ENCODE results near the gene KCNQ1OT1. TPM values are rescaled to one million over a fixed set of nuclear protein-coding genes. Genes with fewer than 3 reads are reported as not detected.

The KCNQ1OT1 gene
- total and polyA plus RNA-seq, 2 of the 4 experiments (the other 2 are of a cell fraction) = 0.14 to 2.0 TPM

- Histone ChIP-seq H4K5ac (ENCODE audit: low read depth, low read length) (no peak overlapping the region), H3K4me2 (ENCODE audit: low read depth, low read length) (no peak overlapping the region), H3K27ac (ENCODE audit: insufficient read depth, low read length) (no peak overlapping the region), H2BK120ac (ENCODE audit: low read depth, low read length) (no peak overlapping the region), H4K91ac (ENCODE audit: insufficient read depth, low read depth, low read length) (no peak overlapping the region), H4K8ac (ENCODE audit: low read depth in 2 of 2, low read length in 2 of 2) (no peak overlapping the region), H2AK9ac (replicated peaks; ENCODE audit: low read depth, low read length, poor library complexity) (no peak overlapping the region), H3K14ac (replicated peaks; ENCODE audit: low read depth, low read length) (no peak overlapping the region), H3K9me1 (ENCODE audit: insufficient read depth, low read length) (no peaks in the 10 kb centered on the region), H2BK15ac (ENCODE audit: low read depth, low read length) (no peak overlapping the region), H3K18ac (ENCODE audit: low read depth, low read length) (no peak overlapping the region), H3K9me3 (ENCODE audit: control insufficient read depth, insufficient read depth, low read length) (peaks cover 73% of the 10 kb centered on the region), H2BK20ac (ENCODE audit: low read depth, low read length) (no peak overlapping the region), H3K4me1 (ENCODE audit: control insufficient read depth, insufficient read depth, low read length) (no peaks in the 10 kb centered on the region), H3K27me3 (ENCODE audit: control insufficient read depth, insufficient read depth, low read length) (peaks cover 13% of the 10 kb centered on the region; the same call in 1 of the 2 replicates), H3K23ac (ENCODE audit: low read depth, low read length) (no peak overlapping the region), H2AK5ac (ENCODE audit: low read depth, low read length) (no peak overlapping the region), H2AFZ (replicated peaks; ENCODE audit: low read length, poor library complexity) (no peak overlapping the region), H3K9ac (ENCODE audit: low read depth, low read length) (no peak overlapping the region), H2BK5ac (ENCODE audit: low read depth, low read length, poor library complexity, severe bottlenecking) (no peak overlapping the region), H3K79me1 (ENCODE audit: low read depth in 1 of 2, low read length in 2 of 2) (peaks cover 0 to 3% of the 10 kb centered on the region in 2 experiments; a peak in 1 of 4 replicates), H4K20me1 (ENCODE audit: insufficient read depth, low read length) (no peaks in the 10 kb centered on the region; the same call in 1 of the 2 replicates), H3K4ac (ENCODE audit: low read depth, low read length) (no peak overlapping the region), H3K4me3 (ENCODE audit: insufficient read depth, low read depth, low read length) (no peak overlapping the region), H3K56ac (ENCODE audit: extremely low read depth, insufficient read depth, low read length) (no peak overlapping the region), H3K36me3 (ENCODE audit: control insufficient read depth, insufficient read depth, low read length) (no peaks in the 10 kb centered on the region)
- TF ChIP-seq MXI1 (IDR thresholded peaks at IDR 0.05; ENCODE audit: borderline replicate concordance, low read depth, low read length) (no peak), NFE2L2 (IDR thresholded peaks at IDR 0.05; ENCODE audit: low read depth, low read length) (no peak), MAZ (IDR thresholded peaks at IDR 0.05; ENCODE audit: borderline replicate concordance, low read depth, low read length) (no peak), FOS (IDR thresholded peaks at IDR 0.05; ENCODE audit: low read depth, low read length) (no peak), ELK1 (IDR thresholded peaks at IDR 0.05; ENCODE audit: borderline replicate concordance, low read depth, low read length) (no peak), BHLHE40 (IDR thresholded peaks at IDR 0.05; ENCODE audit: low read depth, low read length) (no peak), USF2 (IDR thresholded peaks at IDR 0.05; ENCODE audit: low read depth, low read length) (no peak), CTCF (conservative IDR thresholded peaks at IDR 0.05; ENCODE audit: low read depth, low read length) (no peak)
- dilution Hi-C loops (cut with HindIII; ENCODE audit: low sequenced_read_pairs, unreplicated experiment) (no loop called here), intact Hi-C loops (cut with micrococcal nuclease) (no loop called here), in situ Hi-C loops (cut with MboI; ENCODE audit: low sequenced_read_pairs) (no loop called here)
- POLR2A ChIA-PET (ENCODE audit: unreplicated experiment) = no interaction called here
- DNase-seq = no peak
- whole genome bisulfite sequencing, 2 experiments (ENCODE audit: extremely low coverage in 2 of 2, insufficient read length in 1 of 2) = no CpG with 5 or more reads among the region's 6 CpGs
- no peak for ATAC-seq (ENCODE audit: low read depth)
- no TSS peak for BruUV-seq (replicated peaks)
- CTCF ChIA-PET = no interaction called here
Observed at GRCh38 chr11:2655016-2655719, 44.6 kb downstream of the KCNQ1OT1 start.
